Hippocampal formation (tissue), 2 donors: ENCODE data around the gene DOCK3.
"Not testable (repeated sequence)": the region's sequence is repeated elsewhere in the genome, so short reads cannot be mapped to it uniquely, and the experiment has no call there.

Experiments used
- DNase-seq, 2 donors: peaks; one replicate each; lab custom pipeline; 2025; lab: John Stamatoyannopoulos, UW

Gene DOCK3

DNA sequence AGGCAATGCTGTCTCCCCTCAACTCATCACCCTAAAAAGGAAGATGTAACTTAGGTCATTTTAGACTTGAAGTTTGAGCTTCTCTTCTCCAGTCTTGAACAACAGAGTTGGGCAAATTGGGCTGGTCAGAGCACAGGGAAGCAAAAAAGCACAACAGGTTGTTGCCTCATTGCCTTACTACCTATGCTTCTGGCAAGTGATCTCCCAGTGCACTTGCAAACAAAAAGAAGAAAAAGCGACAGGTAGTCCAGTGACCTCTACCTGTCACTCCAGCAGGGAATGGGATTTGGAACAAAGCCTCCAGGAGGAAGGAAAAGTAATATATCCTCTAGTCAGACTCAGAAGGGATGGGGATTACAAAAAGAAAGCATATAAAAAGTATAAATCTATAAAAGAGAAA, 550.1 kb downstream of the DOCK3 start:
- no peak for DNase-seq

DNA sequence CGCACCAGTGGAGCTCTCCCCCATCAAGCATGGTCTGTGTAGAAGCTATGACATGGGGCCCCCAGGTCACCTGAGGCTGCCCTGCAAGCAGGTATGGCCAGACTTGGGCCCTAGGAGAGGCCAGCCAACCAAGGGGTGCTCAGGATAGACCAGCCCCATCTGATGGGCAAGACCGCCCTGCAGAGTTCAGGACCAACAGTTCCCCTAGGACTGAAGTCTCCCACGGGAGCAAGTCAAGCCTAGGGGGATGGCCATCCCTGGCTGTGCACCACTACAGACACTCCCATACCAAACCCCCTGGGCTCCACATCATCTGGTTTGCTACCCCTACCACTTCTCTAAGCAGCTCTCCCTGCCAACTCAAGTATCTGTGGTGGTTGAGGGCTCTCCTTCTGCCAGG, 568.2 kb downstream of the DOCK3 start:
- DNase-seq: no peak

DNA sequence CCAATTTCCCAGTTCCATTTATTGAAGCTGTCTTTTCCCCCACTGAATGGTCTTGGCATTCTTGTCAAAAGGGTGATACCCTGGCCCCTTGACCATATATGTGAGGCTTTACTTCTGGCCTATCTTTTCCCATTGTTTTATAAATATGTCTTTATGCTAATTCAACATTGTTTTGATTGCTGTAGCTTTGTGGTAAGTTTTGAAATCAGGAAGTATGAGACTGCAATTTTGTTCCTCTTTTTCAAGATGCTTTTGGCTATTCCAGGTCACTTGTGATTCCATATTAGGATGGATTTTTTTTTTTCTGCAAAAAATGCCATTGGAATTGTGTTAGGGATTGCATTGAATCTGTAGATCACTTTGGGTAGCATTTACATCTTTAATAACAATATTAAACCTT, 569.2 kb downstream of the DOCK3 start:
- DNase-seq: no peak

DNA sequence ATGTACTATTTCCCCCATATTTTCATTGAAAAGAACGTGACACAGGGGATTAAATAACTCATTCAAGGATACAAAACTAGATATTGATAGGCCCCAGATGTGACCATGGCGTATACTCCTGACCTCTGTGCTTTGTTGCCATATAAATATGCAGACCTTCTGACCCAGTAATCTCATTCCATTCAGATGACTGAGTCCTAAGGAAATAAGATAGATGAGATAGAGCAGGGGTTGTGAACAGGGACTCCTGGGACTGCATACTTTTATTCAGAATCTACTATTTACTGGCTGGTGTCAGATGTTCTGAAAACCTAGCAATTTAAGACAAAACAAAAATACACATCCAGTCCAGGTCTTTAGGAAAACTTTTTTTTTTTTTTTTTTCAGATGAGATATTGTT, 571.1 kb downstream of the DOCK3 start:
- DNase-seq: no peak

DNA sequence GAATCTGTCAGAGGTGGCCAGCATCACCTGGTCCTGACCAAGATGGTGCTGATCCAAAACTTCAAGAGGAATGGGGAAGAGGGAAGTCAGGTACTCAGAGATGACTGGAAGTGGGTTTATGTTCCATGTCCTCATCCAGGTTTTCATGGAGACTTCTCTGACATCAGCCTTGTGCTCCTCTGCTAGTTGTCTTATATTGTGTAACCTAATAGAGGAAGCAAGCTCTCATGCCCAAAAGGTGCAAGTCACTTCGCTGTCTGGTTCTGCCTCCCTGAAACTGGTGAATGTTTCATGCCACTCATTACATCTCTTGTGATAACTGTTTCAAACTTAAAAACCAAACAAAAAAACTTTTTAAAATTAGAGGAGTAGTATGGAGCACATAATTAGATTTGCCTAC, 583.1 kb downstream of the DOCK3 start:
- DNase-seq: no peak

DNA sequence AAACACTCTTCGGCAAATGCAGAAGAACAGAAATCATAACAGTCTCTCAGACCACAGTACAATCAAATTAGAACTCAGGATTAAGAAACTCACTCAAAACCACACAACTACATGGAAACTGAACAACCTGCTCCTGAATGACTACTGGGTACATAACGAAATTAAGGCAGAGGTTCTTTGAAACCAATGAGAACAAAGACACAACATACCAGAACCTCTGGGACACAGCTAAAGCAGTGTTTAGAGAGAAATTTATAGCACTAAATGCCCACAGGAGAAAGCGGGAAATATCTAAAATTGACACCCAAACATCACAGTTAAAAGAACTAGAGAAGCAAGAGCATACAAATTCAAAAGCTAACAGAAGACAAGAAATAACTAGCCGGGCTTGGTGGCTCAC, 589.4 kb downstream of the DOCK3 start:
- DNase-seq: not testable (repeated sequence)

DNA sequence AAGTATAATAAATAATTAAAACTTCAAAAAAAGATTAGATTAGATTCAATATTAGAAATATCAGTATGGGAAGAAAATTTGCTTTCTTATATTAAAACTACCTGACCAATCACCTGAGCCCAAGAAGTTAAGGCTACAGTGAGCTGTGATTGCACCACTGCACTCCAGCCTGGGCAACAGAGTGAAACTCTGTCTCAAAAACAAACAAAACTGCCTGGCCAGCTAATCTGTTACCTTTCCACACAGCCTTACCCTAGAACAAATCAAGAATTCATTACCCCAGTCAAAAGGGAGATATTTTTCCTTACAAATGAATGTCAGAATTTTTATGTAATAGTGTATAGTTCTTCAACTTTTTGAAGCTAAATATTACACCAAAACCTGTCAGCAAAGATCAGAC, 593.4 kb downstream of the DOCK3 start:
- no peak for DNase-seq

DNA sequence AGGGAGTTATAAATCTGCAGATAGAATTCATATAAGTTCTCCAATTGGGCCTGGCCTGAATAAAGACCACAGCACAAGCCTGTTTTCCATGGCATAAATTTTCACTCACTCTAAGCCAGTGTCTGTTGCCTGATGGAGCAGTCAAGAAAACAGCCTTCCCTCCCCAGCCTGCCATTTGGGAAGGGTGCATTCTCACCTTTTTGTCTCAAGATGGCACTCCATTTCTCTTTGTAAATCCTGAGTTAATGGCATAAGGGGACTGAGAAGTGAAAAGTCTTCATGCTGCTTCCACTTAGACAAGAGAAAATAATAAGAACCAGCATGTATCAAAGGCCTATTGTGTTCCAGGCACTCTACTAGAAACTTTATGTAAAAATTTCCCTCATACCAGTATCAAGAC, 594.7 kb downstream of the DOCK3 start:
- peak in 1 of 2 donors; percentile 2 for DNase-seq

DNA sequence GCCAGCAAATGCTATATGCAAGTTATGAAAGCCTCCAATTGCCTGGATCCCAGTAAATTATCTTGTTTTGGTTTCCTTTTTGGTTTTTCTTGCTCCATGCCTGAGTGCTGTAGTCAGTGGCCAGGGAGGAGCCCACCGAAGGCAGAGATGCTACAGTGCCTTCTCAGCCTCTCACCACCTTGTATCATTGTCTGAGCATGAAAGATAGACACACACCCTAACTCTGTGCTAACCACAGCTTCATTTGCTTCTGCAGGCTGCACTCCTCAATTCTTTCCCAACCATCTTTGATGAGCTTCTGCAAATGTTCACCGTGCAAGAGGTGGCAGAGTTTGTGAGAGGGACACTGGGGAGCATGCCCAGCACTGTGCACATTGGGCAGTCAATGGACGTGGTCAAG, 595.8 kb downstream of the DOCK3 start:
- DNase-seq: no peak

DNA sequence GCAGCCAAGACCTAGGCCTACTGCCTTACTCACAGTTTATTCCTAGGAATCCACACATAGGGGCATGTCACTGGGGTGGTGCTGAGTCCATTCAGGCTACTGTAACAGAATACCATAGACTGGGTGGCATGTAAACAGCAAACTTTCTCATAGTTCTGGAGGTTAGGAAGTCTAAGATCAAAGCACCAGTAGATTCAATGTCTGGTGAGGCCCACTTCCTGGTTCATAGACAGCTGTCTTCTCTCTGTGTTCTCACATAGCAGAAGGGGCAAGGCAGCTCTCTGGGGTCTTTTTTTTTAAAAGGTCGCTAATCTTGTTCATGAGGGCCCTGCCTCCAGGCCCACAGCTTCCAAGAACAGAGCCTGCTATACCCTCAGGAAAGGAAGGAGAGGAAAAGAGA, 596.4 kb downstream of the DOCK3 start:
- no peak for DNase-seq

DNA sequence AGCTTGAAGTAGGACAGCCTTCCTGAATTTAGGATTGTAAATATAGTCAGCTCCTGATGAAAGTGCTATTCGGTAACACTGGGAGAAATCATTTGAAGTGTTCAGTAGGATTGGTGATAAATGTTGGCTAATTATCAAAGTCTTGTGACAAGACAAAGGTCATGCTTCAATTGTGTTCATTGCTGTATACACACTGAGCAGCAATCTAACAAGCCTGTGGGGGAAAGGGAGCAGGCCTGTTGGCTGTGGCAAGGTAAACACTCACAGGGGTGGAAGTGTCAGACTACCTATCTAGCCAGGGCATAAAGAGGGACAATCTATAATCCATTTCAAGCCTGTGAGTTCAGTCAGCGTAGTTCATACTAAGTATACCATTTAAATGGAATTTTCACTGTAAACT, 599.3 kb downstream of the DOCK3 start:
- no peak for DNase-seq

DNA sequence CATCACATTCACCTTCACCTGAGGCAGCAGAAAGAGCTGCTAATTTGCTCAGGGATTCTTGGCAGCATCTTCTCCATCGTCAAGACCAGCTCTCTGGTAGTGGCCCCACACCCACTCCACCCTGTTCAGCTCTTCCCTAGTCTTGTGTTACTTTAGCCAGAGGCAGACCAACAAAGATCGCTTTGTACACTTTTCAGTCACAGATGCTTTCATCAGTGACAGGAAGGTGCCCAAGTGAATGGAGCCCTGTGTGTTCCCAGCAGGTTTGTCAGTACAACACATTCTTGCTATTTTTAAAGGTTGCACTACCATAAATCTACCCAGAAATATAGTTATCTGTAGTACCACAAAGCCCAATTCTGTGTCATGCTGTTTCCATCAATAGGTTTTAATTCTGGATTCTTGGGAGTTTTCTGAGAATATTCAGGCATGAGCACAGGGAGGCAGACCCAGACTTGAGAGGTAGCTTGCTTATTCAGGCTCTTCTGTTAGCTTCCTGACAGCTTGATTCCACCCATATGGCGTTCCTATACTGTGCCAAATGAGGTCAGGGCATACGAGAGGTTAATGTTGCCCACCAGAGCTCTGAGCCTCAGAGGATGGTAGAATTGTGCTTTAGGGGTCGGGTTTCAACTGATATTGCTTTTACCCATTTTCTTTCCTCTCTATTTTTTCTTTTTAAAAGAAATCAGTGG, 600.5 kb downstream of the DOCK3 start:
- peak in 1 of 2 donors; percentile 2 for DNase-seq

DNA sequence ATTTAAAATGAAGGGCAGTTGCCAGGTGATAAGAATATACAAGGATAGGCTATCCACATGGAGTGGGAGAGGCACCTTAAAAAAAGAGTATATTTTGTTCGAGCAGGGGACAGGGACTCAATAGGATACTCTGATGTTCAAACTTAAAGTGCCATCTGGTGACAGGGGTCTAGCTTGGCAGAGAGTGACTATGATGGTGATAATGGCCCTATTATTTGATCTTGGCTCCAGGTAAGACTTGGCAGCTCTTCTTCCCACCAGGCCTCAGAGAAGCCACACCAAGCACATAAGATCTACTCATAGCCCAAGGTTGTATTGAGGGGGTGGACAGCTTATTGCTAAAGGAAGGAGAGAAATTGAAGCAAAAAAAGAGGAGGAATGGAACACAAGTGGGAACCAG, 601.3 kb downstream of the DOCK3 start:
- DNase-seq: no peak

DNA sequence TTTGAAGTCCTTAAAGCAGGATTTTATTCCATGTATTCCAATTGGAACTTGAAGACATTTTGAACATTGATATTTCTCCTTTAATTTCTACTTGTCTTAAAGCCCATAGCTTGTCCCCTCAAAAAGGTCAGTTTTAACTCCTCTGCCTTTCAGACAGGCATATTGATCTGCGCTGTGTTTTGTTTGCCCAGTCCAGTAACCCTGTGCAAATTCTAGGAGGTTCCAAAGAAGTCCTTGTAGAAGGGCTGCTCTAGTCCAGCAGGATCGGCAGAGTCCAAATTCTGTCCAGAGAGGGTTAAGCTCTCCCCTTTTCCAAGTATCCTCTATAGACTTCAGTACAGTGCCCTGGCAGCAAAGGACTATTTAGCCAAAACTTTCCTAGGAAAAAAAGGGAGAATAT, 604.7 kb downstream of the DOCK3 start:
- no peak for DNase-seq

DNA sequence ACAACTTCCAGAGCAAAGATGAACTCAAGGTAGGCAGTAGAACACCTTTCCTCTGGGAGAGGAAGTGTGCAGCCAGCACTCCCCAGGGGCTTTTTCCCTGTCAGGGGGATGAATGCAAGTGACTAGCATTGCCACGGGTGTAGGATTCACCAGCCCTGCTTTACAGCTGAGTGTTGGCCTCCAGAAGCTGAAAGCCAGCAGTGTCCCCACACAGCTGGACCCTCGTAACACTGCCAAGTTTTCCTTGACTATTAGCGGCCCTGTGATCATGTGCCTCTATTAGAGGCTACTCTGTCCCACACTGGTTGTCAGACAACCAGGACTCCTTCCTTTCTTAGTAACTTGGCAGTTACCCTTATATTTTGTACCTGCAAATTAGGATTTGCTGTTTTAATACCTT, 605.4 kb downstream of the DOCK3 start:
- DNase-seq: peak; percentile 26 to 59

DNA sequence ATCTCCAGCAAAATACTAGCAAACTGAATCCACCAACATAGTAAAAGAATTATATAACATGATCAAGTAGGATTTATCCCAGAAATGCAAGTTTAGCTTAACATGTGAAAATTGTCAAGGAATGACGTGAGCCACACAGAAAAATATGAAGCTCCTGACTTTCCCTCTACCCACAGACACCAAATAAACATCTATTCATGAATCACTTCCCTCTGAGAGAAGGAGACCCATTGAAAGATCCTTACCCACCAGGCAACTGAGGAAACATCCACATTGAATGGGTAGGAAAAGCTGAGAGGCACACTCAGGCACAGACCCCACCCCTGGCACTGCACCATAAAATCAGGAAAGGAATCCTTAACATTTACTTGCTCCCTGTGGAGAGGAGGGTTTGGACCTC, 608.2 kb downstream of the DOCK3 start:
- DNase-seq: no peak

DNA sequence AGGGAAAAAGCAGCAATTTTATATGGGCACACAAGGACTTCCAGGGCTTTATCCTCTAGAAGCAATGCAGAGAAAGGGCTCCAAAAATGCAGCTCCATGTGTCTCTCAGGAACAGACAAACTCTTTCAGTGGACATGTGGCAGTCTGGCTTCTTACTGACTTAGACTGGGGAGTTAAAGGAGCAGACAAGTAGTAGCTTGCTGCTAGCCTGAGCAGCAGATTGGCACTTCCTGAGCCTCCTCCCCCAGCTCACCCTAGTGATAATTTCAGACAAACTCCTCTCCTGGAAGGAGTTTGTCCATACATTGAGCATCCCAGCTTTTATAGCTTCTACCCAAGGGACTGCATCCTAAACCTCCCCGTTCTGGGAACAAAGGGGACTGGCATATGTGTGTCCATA, 608.7 kb downstream of the DOCK3 start:
- DNase-seq: no peak

DNA sequence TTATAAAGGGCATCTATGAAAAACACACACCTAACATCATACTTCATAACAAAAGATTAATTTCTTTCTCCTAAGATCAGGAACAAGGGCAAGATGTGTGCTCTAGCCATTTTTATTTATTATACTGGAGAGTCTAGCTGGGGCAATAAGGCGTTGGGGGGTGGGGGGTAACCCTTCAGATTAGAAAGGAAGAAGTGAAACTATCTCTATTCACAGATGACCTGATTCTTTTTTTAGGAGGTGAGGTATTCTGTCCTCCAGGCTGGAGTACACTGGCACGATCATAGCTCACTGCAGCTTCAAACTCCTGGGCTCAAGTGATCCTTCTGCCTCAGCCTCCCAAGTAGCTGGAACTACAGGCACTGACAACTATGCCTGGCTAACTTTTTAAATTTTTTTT, 620.9 kb downstream of the DOCK3 start:
- DNase-seq: no peak

DNA sequence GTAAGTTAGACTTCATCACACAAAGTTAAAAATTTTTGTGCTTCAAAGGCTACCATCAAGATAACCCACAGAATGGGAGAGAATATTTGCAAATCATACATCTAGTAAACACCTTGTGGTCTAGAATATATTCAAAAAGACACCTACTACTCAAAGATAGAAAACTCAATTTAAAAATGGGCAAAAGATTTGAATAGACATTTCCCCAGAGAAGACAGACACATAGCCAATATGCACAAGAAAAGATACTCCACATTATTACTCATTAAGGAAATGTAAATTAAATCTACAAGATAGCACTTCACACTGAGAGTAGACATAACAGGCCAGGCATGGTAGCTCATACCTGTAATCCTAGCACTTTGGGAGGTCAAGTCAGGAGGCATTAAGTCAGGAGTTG, 622.6 kb downstream of the DOCK3 start:
- DNase-seq: no peak

DNA sequence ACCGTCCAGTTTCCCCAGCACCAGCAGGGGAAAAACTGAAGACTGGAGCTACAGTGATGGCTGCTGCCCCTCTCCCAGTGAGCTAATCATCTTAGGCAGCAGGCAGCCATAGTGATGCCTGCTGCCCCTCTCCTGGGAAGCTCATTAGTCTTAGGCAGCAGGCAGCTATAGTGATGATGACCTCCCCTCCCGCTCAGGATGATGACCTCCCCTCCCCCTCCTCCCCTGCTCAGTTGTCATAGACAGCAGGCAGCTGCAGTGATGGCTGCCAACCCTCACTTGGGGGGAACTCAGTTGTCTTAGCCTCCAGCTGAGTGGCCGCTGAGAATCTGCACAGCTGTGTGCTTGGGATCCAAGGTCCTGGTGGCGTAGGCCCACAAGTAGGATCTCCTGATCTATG, 629.5 kb downstream of the DOCK3 start:
- no peak for DNase-seq

DNA sequence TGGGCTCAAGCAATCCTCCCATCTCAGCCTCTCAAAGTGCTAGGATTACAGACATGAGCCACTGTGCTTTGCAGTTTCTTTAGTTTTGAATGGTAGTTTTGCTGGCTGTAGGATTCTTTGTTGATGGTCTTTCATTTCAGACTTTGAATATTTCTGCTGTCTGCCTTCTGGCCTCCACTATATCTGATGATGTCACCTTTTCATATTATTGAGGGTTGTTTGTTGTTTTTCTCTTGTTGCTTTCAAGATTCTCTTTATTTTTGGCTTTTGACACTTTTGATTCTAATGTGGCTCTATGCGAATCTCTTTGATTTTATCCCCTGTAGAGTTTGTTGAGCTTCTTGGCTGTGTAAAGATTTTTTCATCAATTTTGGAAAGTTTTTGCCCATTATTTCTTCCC, 631.4 kb downstream of the DOCK3 start:
- no peak for DNase-seq

DNA sequence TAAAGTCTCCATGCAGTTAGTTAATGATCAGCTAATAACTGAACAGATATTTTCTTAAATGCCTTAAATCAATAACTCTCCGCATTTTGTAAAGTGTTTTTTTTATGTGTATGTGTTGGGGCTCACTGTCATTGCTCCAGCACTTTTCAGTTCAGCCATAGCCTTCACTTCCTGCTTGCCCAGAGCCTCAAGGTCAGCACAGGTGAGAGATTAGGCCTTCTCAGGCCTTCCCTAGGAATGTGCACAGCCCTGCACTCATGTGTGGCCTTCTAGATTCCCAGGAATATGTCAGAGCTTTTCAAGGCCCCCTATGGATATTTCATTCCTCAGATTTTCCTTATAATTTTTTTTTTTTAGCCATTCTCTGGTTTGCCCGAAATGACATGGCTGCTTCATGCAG, 632.7 kb downstream of the DOCK3 start:
- no peak for DNase-seq

DNA sequence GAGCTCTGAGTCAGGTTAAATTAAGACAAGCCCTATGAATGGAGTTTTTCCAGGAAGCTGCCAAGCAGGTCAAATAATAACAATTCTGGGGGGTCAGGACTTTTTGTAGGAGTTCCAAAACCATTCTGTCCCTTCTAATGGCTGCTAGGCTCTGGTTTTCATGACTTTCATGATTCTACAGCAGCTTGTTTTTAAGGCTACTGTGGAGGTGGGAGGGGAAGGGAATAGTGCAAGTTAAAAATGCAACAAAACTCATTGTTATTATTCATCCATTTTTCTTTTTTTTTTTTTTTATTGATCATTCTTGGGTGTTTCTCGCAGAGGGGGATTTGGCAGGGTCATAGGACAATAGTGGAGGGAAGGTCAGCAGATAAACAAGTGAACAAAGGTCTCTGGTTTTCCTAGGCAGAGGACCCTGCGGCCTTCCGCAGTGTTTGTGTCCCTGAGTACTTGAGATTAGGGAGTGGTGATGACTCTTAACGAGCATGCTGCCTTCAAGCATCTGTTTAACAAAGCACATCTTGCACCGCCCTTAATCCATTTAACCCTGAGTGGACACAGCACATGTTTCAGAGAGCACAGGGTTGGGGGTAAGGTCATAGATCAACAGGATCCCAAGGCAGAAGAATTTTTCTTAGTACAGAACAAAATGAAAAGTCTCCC, 633.3 kb downstream of the DOCK3 start:
- not testable (repeated sequence) for DNase-seq

DNA sequence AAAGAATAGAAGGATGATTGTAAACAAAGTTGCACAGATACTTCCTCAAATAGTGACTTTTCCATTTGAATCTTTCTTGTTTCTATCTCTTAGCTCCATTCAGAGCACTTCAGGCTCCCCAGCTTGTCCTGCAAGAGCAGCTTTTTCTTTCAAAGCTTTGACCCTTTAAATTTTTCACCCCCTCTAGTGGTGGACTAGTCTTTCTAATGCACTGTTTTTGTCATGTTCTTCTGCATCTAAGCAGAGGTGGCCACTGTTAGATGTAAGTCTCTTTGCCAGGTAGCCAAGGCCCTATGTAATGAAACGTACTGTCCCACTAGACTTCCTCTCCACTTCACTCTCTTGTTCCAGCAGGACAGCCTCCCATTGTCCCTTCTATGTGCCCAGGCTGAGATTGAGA, 636.3 kb downstream of the DOCK3 start:
- no peak for DNase-seq
